ENCODE results near the gene TMEM185A. TPM values are rescaled to one million over a fixed set of nuclear protein-coding genes. Genes with fewer than 3 reads are reported as not detected.
"Not testable (repeated sequence)": the region's sequence is repeated elsewhere in the genome, so short reads cannot be mapped to it uniquely, and the experiment has no call there.

The TMEM185A gene
- total and polyA plus RNA-seq, 5 donors from 2014 or later: 16.2 to 21.9 (median 19.5) TPM

- H3K27ac Mint-ChIP-seq: not testable (repeated sequence)
Measured at GRCh38 chrX:149547782-149548181, 83.8 kb downstream of the TMEM185A start.

GRCh38 chrX:149546962-149547361 is 84.6 kb downstream of the TMEM185A start:
- DNase-seq; H3K9me3 Mint-ChIP-seq; H3K27me3 Mint-ChIP-seq; H3K36me3 ChIP-seq (ENCODE audit: control insufficient read depth, insufficient read depth, low read length); H3K9me3 ChIP-seq (ENCODE audit: control insufficient read depth in 2 of 2, low read length in 2 of 2); H3K27ac ChIP-seq (ENCODE audit: insufficient read depth, low read length, poor library complexity, severe bottlenecking); H3K4me1 Mint-ChIP-seq; H3K4me3 ChIP-seq (ENCODE audit: low read depth, low read length); H3K4me3 Mint-ChIP-seq; H3K27ac Mint-ChIP-seq; H3K4me1 ChIP-seq (ENCODE audit: control insufficient read depth, insufficient read depth, low read length, poor library complexity, severe bottlenecking); H3K27me3 ChIP-seq (ENCODE audit: control insufficient read depth, insufficient read depth, low read length); ATAC-seq (ENCODE audit: low read depth in 2 of 2); H3K36me3 Mint-ChIP-seq: not testable (repeated sequence)

More at GRCh38 chrX:149547782-149548181, 83.8 kb downstream of the TMEM185A start:
- not testable (repeated sequence) for H3K4me3 Mint-ChIP-seq; H3K27ac ChIP-seq (ENCODE audit: insufficient read depth, low read length, poor library complexity, severe bottlenecking); DNase-seq; H3K9me3 ChIP-seq (ENCODE audit: control insufficient read depth in 2 of 2, low read length in 2 of 2); H3K27me3 ChIP-seq (ENCODE audit: control insufficient read depth, insufficient read depth, low read length); ATAC-seq (ENCODE audit: low read depth in 2 of 2); H3K9me3 Mint-ChIP-seq; H3K4me3 ChIP-seq (ENCODE audit: low read depth, low read length); H3K4me1 ChIP-seq (ENCODE audit: control insufficient read depth, insufficient read depth, low read length, poor library complexity, severe bottlenecking); H3K4me1 Mint-ChIP-seq; H3K36me3 ChIP-seq (ENCODE audit: control insufficient read depth, insufficient read depth, low read length); H3K27me3 Mint-ChIP-seq; H3K36me3 Mint-ChIP-seq

Other genes starting within 250 kb of the TMEM185A start
- 287 TPM for gene IDS, start 126.5 kb downstream of the TMEM185A start, total RNA-seq
- gene IDS, start 126.5 kb downstream of the TMEM185A start, polyA plus RNA-seq: 100 to 1,000 TPM; 116 to 147 (median 130) TPM
- gene EOLA1, start 90.8 kb downstream of the TMEM185A start, total RNA-seq: 81.3 TPM
- 10 to 100 TPM; 25.6 to 37.7 (median 32.3) TPM for gene EOLA1, start 90.8 kb downstream of the TMEM185A start, polyA plus RNA-seq
- not detected for gene HSFX3, start 81.9 kb downstream of the TMEM185A start, total RNA-seq
- not detected for gene HSFX3, start 81.9 kb downstream of the TMEM185A start, polyA plus RNA-seq
- not detected for gene MAGEA9B, start 44.3 kb downstream of the TMEM185A start, total RNA-seq
- not detected for gene MAGEA9B, start 44.3 kb downstream of the TMEM185A start, polyA plus RNA-seq
- not detected for gene HSFX2, start 36.5 kb downstream of the TMEM185A start, total RNA-seq
- not detected for gene HSFX2, start 36.5 kb downstream of the TMEM185A start, polyA plus RNA-seq
- gene MAGEA11, start 80.3 kb upstream of the TMEM185A start, total RNA-seq: not detected
- not detected for gene MAGEA11, start 80.3 kb upstream of the TMEM185A start, polyA plus RNA-seq
- 0.32 TPM for gene HSFX1, start 142.3 kb upstream of the TMEM185A start, total RNA-seq
- under 1 TPM in 2 of 4 donors, not detected in 2; 0.08 TPM for gene HSFX1, start 142.3 kb upstream of the TMEM185A start, polyA plus RNA-seq
- gene MAGEA9, start 150.1 kb upstream of the TMEM185A start, total RNA-seq: not detected
- not detected for gene MAGEA9, start 150.1 kb upstream of the TMEM185A start, polyA plus RNA-seq
- gene MAGEA8, start 249.4 kb upstream of the TMEM185A start, total RNA-seq: not detected
- not detected for gene MAGEA8, start 249.4 kb upstream of the TMEM185A start, polyA plus RNA-seq